DND-41 (cell line): ENCODE results near the gene PIKFYVE.

Experiments
- ATAC-seq: fragments of 200-7000 bp; cut with Tn5 transposase; 3 replicates; pipeline ENCODE4 v1.9.1; 2021; ENCODE audit warnings: low read depth; ENCODE audit not compliant: insufficient read depth
- DNase-seq: peaks from one replicate; pipeline ENCODE4 v3.0.0-alpha.2; 2020
- H2AFZ ChIP-seq: 2 replicates; pipeline ENCODE4 v1.6.0; 2012; ENCODE audit warnings: low read depth, low read length
- H3K27ac ChIP-seq: 2 replicates; pipeline ENCODE4 v1.5.1; 2012; ENCODE audit warnings: low read length, inconsistent platforms
- H3K27me3 ChIP-seq: fragments of 200-600 bp; sonication (generic); 2 replicates; pipeline ENCODE4 v1.6.0; 2012; ENCODE audit warnings: low read length, mild to moderate bottlenecking, inconsistent platforms; ENCODE audit not compliant: insufficient read depth, poor library complexity
- H3K36me3 ChIP-seq: 2 replicates; pipeline ENCODE4 v1.5.1; 2012; ENCODE audit warnings: low read length, inconsistent platforms; ENCODE audit not compliant: insufficient read depth
- H3K4me1 ChIP-seq: 2 replicates; pipeline ENCODE4 v1.5.1; 2012; ENCODE audit warnings: mild to moderate bottlenecking, low read length; ENCODE audit not compliant: insufficient read depth
- H3K4me2 ChIP-seq: 2 replicates; pipeline ENCODE4 v1.6.0; 2012; ENCODE audit warnings: mild to moderate bottlenecking, moderate library complexity, low read length, inconsistent platforms; ENCODE audit not compliant: insufficient read depth
- H3K4me3 ChIP-seq, 2 experiments: fragments of 200-600 bp in 1 of 2; shearing (Covaris generic) in 1 of 2; 2 replicates each; pipeline ENCODE4 v1.5.1; 2012 to 2016; ENCODE audit warnings: inconsistent platforms in 2 of 2, low read length in 2 of 2, mild to moderate bottlenecking in 2 of 2, low read depth in 1 of 2, moderate library complexity in 1 of 2
- H3K79me2 ChIP-seq: 2 replicates; pipeline ENCODE4 v1.6.0; 2012; ENCODE audit warnings: low read length, inconsistent platforms; ENCODE audit not compliant: insufficient read depth
- H3K9ac ChIP-seq: 2 replicates; pipeline ENCODE4 v1.6.0; 2012; ENCODE audit warnings: low read depth, mild to moderate bottlenecking, inconsistent platforms, low read length, moderate library complexity
- H3K9me3 ChIP-seq: 2 replicates; pipeline ENCODE4 v1.5.1; 2012; ENCODE audit warnings: low read length, moderate library complexity, mild to moderate bottlenecking, inconsistent platforms; ENCODE audit not compliant: insufficient read depth, severe bottlenecking
- H4K20me1 ChIP-seq: 2 replicates; pipeline ENCODE4 v1.6.0; 2012; ENCODE audit warnings: low read length; ENCODE audit not compliant: insufficient read depth
- CTCF ChIP-seq: IDR thresholded peaks from 2 replicates; pipeline ENCODE4 v1.5.1; 2012; ENCODE audit warnings: borderline replicate concordance, low read length, moderate library complexity, mild to moderate bottlenecking; ENCODE audit not compliant: poor library complexity, severe bottlenecking; ENCODE audit errors: extremely low read depth
- EZH2 ChIP-seq: IDR thresholded peaks from 3 replicates; pipeline ENCODE4 v1.6.1; 2012; ENCODE audit warnings: borderline replicate concordance, low read depth, mild to moderate bottlenecking, moderate library complexity, low read length, inconsistent platforms; ENCODE audit not compliant: severe bottlenecking

PIKFYVE gene

GRCh38 chr2:208399201-208399600 is 133.1 kb downstream of the PIKFYVE start:
- Histone ChIP-seq H2AFZ (no peak overlapping the region), H3K9me3 (peaks cover 4% of the 10 kb centered on the region), H4K20me1 (no peaks in the 10 kb centered on the region), H3K27ac (no peak overlapping the region), H3K36me3 (no peaks in the 10 kb centered on the region), H3K79me2 (no peaks in the 10 kb centered on the region), H3K4me1 (no peaks in the 10 kb centered on the region), H3K27me3 (no peaks in the 10 kb centered on the region), H3K4me3 (no peak overlapping the region), H3K9ac (no peak overlapping the region), H3K4me2 (no peak overlapping the region)
- TF ChIP-seq CTCF, result no peak
- no peak for TF ChIP-seq EZH2
- DNase-seq (no peak), ATAC-seq (no peak)

DNA sequence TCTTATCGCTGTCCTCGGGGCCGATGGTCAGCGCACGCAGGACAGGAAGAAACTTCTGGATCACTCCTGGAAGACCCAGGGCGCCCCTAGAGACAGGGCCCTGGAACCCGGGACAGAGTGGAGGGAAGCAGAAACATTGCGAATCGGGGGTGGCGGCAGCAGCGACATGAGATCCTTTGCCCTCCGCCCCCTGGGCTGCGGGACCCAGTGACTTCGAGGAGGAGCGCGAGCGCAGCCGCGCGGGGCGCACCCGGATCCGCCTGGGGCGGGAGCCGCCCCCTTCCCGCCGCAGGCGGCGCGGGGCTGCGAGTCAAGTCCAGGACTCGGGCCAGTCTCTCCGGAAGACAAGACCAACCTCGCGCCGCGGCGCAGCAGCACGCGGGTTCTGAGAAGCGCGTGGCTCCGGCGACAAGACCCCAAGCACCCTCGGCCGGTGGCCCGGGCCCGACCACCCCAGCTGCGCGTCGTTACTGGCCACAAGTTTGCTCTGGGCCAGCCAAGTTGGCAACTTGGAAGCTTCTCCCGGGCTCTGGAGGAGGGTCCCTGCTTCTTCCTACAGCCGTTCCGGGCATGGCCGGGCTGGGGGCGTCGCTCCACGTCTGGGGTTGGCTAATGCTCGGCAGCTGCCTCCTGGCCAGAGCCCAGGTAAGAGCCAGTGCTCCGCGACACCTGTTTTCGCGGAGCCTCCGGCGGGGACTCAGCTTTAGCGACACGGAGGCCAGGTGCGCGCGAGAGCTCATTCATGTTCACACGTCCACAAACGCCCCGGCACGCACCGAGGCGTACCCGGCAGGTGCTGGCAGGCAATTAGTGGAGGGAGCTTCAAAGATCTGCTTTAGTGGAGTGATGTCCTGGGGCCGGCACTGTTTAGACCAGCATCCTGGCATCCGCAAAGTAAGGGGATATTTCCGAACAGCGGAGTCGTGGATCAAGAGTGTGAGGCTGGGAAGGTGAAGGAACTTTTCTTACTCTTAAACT is 140.7 kb downstream of the PIKFYVE start, which contains the start of gene PTH2R:
TSS of gene PTH2R (plus strand) at position 319 of the 978 bp plus-strand sequence. CDS start at position 571, 252 bp downstream.
- Histone ChIP-seq H4K20me1 (no peaks in the 10 kb centered on the region), H3K4me1 (no peaks in the 10 kb centered on the region), H3K27ac (no peak within 1 kb of the TSS), H3K4me2 (no peak within 1 kb of the TSS), H3K9ac (no peak within 1 kb of the TSS), H3K79me2 (no peaks in the 10 kb centered on the region), H3K36me3 (no peaks in the 10 kb centered on the region), H3K4me3 (no peak within 1 kb of the TSS), H3K27me3 (no peaks in the 10 kb centered on the region), H3K9me3 (no peaks in the 10 kb centered on the region), H2AFZ (no peak within 1 kb of the TSS)
- DNase-seq, result no peak
- TF ChIP-seq CTCF (no peak), EZH2 (no peak)
- ATAC-seq, result no peak

GRCh38 chr2:208407667-208408066 is 141.6 kb downstream of the PIKFYVE start:
- ATAC-seq, result no peak
- Histone ChIP-seq H3K79me2 (no peaks in the 10 kb centered on the region), H3K9ac (no peak overlapping the region), H3K4me2 (no peak overlapping the region), H3K4me3 (no peak overlapping the region), H3K27ac (no peak overlapping the region), H3K36me3 (no peaks in the 10 kb centered on the region), H3K4me1 (no peaks in the 10 kb centered on the region), H2AFZ (no peak overlapping the region), H3K27me3 (no peaks in the 10 kb centered on the region), H3K9me3 (no peaks in the 10 kb centered on the region), H4K20me1 (no peaks in the 10 kb centered on the region)
- no peak for DNase-seq
- TF ChIP-seq EZH2, result no peak
- no peak for TF ChIP-seq CTCF
